Neuron (in vitro differentiated cells): ENCODE data around the gene CGB8.
"Not testable (repeated sequence)": the region's sequence is repeated elsewhere in the genome, so short reads cannot be mapped to it uniquely, and the experiment has no call there.

Experiments
- H2AFZ ChIP-seq: one replicate; pipeline ENCODE4 v1.6.1; 2013; ENCODE audit warnings: low read depth, mild to moderate bottlenecking, inconsistent platforms, low read length, moderate library complexity
- H3K27me3 ChIP-seq: one replicate; pipeline ENCODE4 v1.6.1; 2013; ENCODE audit warnings: low read length; ENCODE audit not compliant: insufficient read depth
- H3K36me3 ChIP-seq: one replicate; pipeline ENCODE4 v1.6.1; 2013; ENCODE audit warnings: low read length; ENCODE audit not compliant: insufficient read depth
- H3K4me1 ChIP-seq: one replicate; pipeline ENCODE4 v1.6.1; 2013; ENCODE audit warnings: low read length; ENCODE audit not compliant: insufficient read depth
- H3K4me3 ChIP-seq: 2 replicates; pipeline ENCODE4 v1.5.1; 2013; ENCODE audit warnings: mild to moderate bottlenecking, low read length, moderate library complexity
- H3K9me3 ChIP-seq: one replicate; pipeline ENCODE4 v1.6.1; 2013; ENCODE audit warnings: low read length

The CGB8 gene

GRCh38 chr19:49049011-49049410, at the start of gene CGB8:
CGB8 (minus strand) TSS chr19:49049111; CDS start chr19:49048739, 372 bp downstream.
- H3K36me3 ChIP-seq, H3K4me1 ChIP-seq, H3K27me3 ChIP-seq, H3K4me3 ChIP-seq, H3K9me3 ChIP-seq, H2AFZ ChIP-seq: not testable (repeated sequence)

GRCh38 chr19:49097453-49098288, 48.8 kb upstream of the CGB8 start:
- no peaks in the 10 kb centered on the region for H3K9me3 ChIP-seq
- no peak overlapping the region for H3K4me3 ChIP-seq
- H3K36me3 ChIP-seq = peaks cover 72% of the 10 kb centered on the region
- peaks cover 3% of the 10 kb centered on the region for H3K4me1 ChIP-seq
- H2AFZ ChIP-seq = no peak overlapping the region
- H3K27me3 ChIP-seq = no peaks in the 10 kb centered on the region

- no peak overlapping the region for H3K4me3 ChIP-seq
- H2AFZ ChIP-seq = no peak overlapping the region
- H3K36me3 ChIP-seq = peaks cover 79% of the 10 kb centered on the region
- peaks cover 3% of the 10 kb centered on the region for H3K4me1 ChIP-seq
- H3K27me3 ChIP-seq = no peaks in the 10 kb centered on the region
- H3K9me3 ChIP-seq = no peaks in the 10 kb centered on the region
These were observed 45.9 kb upstream of the CGB8 start for GRCh38 chr19:49094505-49095482.

- Histone ChIP-seq H2AFZ (no peak overlapping the region), H3K4me1 (peaks cover 4% of the 10 kb centered on the region), H3K9me3 (no peaks in the 10 kb centered on the region), H3K36me3 (peaks cover 72% of the 10 kb centered on the region), H3K4me3 (no peak overlapping the region), H3K27me3 (no peaks in the 10 kb centered on the region)
These were observed 43.8 kb upstream of the CGB8 start for GRCh38 chr19:49092686-49093085.

GRCh38 chr19:49091391-49092038, 42.6 kb upstream of the CGB8 start:
- Histone ChIP-seq H3K36me3 (peaks cover 74% of the 10 kb centered on the region), H3K4me1 (peaks cover 16% of the 10 kb centered on the region), H2AFZ (no peak overlapping the region), H3K9me3 (no peaks in the 10 kb centered on the region), H3K4me3 (no peak overlapping the region), H3K27me3 (no peaks in the 10 kb centered on the region)

- Histone ChIP-seq H3K36me3 (peaks cover 36% of the 10 kb centered on the region), H3K27me3 (no peaks in the 10 kb centered on the region), H3K4me1 (peaks cover 22% of the 10 kb centered on the region), H3K9me3 (no peaks in the 10 kb centered on the region), H3K4me3 (peak overlapping the region; percentile 67), H2AFZ (no peak overlapping the region)
These were observed 37.4 kb upstream of the CGB8 start for GRCh38 chr19:49086296-49086695.

GRCh38 chr19:49085868-49086232, 36.9 kb upstream of the CGB8 start:
- H3K9me3 ChIP-seq = no peaks in the 10 kb centered on the region

GRCh38 chr19:49085020-49085867, 36.3 kb upstream of the CGB8 start, which contains the start of gene SNRNP70:
SNRNP70 (plus strand) TSS chr19:49085451; CDS start chr19:49086415, 964 bp downstream.
- Histone ChIP-seq H2AFZ (peak within 1 kb of the TSS; percentile 60), H3K9me3 (no peaks in the 10 kb centered on the region), H3K36me3 (peaks cover 27% of the 10 kb centered on the region), H3K4me3 (peak within 1 kb of the TSS; percentile 67), H3K27me3 (no peaks in the 10 kb centered on the region), H3K4me1 (peaks cover 22% of the 10 kb centered on the region)

More at GRCh38 chr19:49085868-49086232, 36.9 kb upstream of the CGB8 start:
- peaks cover 22% of the 10 kb centered on the region for H3K4me1 ChIP-seq
- peak overlapping the region; percentile 13 for H2AFZ ChIP-seq
- H3K36me3 ChIP-seq = peaks cover 33% of the 10 kb centered on the region
- peak overlapping the region; percentile 67 for H3K4me3 ChIP-seq
- no peaks in the 10 kb centered on the region for H3K27me3 ChIP-seq

- peaks cover 22% of the 10 kb centered on the region for H3K4me1 ChIP-seq
- H3K36me3 ChIP-seq = peaks cover 23% of the 10 kb centered on the region
- H2AFZ ChIP-seq = peak overlapping the region; percentile 60
- H3K27me3 ChIP-seq = no peaks in the 10 kb centered on the region
- no peaks in the 10 kb centered on the region for H3K9me3 ChIP-seq
- peak overlapping the region; percentile 67 for H3K4me3 ChIP-seq
These were observed 35.5 kb upstream of the CGB8 start for GRCh38 chr19:49084206-49085019.

GRCh38 chr19:49081273-49081672, 32.4 kb upstream of the CGB8 start:
- peaks cover 7% of the 10 kb centered on the region for H3K4me1 ChIP-seq
- no peak overlapping the region for H2AFZ ChIP-seq
- H3K36me3 ChIP-seq = peaks cover 2% of the 10 kb centered on the region
- no peaks in the 10 kb centered on the region for H3K27me3 ChIP-seq
- H3K9me3 ChIP-seq = no peaks in the 10 kb centered on the region
- no peak overlapping the region for H3K4me3 ChIP-seq

GRCh38 chr19:49080392-49080791, 31.5 kb upstream of the CGB8 start:
- Histone ChIP-seq H3K27me3 (no peaks in the 10 kb centered on the region), H3K4me1 (peaks cover 3% of the 10 kb centered on the region), H3K36me3 (no peaks in the 10 kb centered on the region), H2AFZ (no peak overlapping the region), H3K4me3 (no peak overlapping the region), H3K9me3 (no peaks in the 10 kb centered on the region)
